B cell (primary cell): ENCODE data around the gene SIK3. TPM values are rescaled to one million over a fixed set of nuclear protein-coding genes. Genes with fewer than 3 reads are reported as not detected.

Experiments used
- ATAC-seq: fragments of 200-7000 bp; cut with Tn5 transposase; one replicate; pipeline ENCODE4 v1.10.0; 2021; ENCODE audit warnings: low read depth, mild to moderate bottlenecking, moderate number of reproducible peaks, moderate library complexity
- CTCF ChIA-PET: fragments of 350-600 bp; sonication (Branson Sonifier 250); formaldehyde crosslinking; loops from one replicate; lab custom pipeline; 2021; ENCODE audit warnings: antibody characterized with exemption, inconsistent platforms; lab: Charles Lee
- POLR2A ChIA-PET: fragments of 350-600 bp; sonication (Branson Sonifier 250); formaldehyde crosslinking; loops from one replicate; lab custom pipeline; 2021; ENCODE audit warnings: antibody characterized with exemption; lab: Charles Lee
- DNase-seq: peaks from one replicate; pipeline ENCODE4 v3.0.0; 2013
- H2AFZ ChIP-seq: 2 replicates; pipeline ENCODE4 v1.6.1; 2012; ENCODE audit warnings: mild to moderate bottlenecking, low read depth, low read length; ENCODE audit not compliant: insufficient read depth, poor library complexity, severe bottlenecking
- H3K27ac ChIP-seq, 2 donors: 1 replicate in 1 of 2; 2 replicates in 1 of 2; pipeline ENCODE4 v1.5.1; 2012 to 2013; ENCODE audit warnings: low read length in 2 of 2, mild to moderate bottlenecking in 2 of 2, moderate library complexity in 1 of 2
- H3K27me3 ChIP-seq, 4 experiments: fragments of 200-600 bp in 1 of 4; sonication (generic) in 1 of 4; replicated peaks in 1 of 4; 1 replicate in 2 of 4; 2 replicates in 2 of 4; pipeline versions ENCODE4 v1.6.1 to v1.7.0; 2013 to 2016; ENCODE audit warnings: low read length in 3 of 4, mild to moderate bottlenecking in 2 of 4, mixed read lengths in 1 of 4, moderate library complexity in 1 of 4; ENCODE audit not compliant: insufficient read depth in 4 of 4, control insufficient read depth in 3 of 4; ENCODE audit errors: control extremely low read depth in 1 of 4
- H3K36me3 ChIP-seq, 2 experiments: replicated peaks in 1 of 2; 1 replicate in 1 of 2; 2 replicates in 1 of 2; pipeline versions ENCODE4 v1.6.1 to v1.7.1; 2013; ENCODE audit warnings: low read length in 1 of 2; ENCODE audit not compliant: insufficient read depth in 2 of 2, control insufficient read depth in 1 of 2; ENCODE audit errors: control extremely low read depth in 1 of 2, extremely low read depth in 1 of 2
- H3K4me1 ChIP-seq, 2 donors: fragments of 200-600 bp in 1 of 2; sonication (generic) in 1 of 2; 1 replicate in 1 of 2; 2 replicates in 1 of 2; pipeline versions ENCODE4 v1.5.1 to v1.6.1; 2013 to 2017; ENCODE audit warnings: low read length in 2 of 2; ENCODE audit not compliant: control insufficient read depth in 2 of 2, insufficient read depth in 2 of 2
- H3K4me2 ChIP-seq: replicated peaks from 2 replicates; pipeline ENCODE3; 2012; ENCODE audit warnings: mild to moderate bottlenecking, low read depth, low read length; ENCODE audit not compliant: poor library complexity, severe bottlenecking
- H3K4me3 ChIP-seq, 5 experiments: fragments of 200-600 bp in 1 of 5; sonication (generic) in 1 of 5; 1 replicate in 3 of 5; 2 replicates in 2 of 5; pipeline versions ENCODE4 v1.5.1 to v1.7.0; 2011 to 2016; ENCODE audit warnings: low read length in 4 of 5, mild to moderate bottlenecking in 4 of 5, low read depth in 2 of 5, control low read depth in 1 of 5, moderate library complexity in 1 of 5; ENCODE audit not compliant: insufficient read depth in 1 of 5; ENCODE audit errors: control extremely low read depth in 1 of 5, extremely low read depth in 1 of 5
- H3K79me2 ChIP-seq: fragments of 200-600 bp; sonication (generic); one replicate; pipeline ENCODE4 v1.6.0; 2016; ENCODE audit warnings: low read length; ENCODE audit not compliant: control insufficient read depth, insufficient read depth
- H3K9ac ChIP-seq: fragments of 200-600 bp; sonication (generic); 2 replicates; pipeline ENCODE4 v1.6.1; 2017; ENCODE audit warnings: mild to moderate bottlenecking, low read length, moderate library complexity
- H3K9me3 ChIP-seq, 3 donors: one replicate each; pipeline versions ENCODE4 v1.6.1 to v1.7.1; 2013; ENCODE audit warnings: low read length in 2 of 3; ENCODE audit not compliant: control insufficient read depth in 2 of 3, insufficient read depth in 1 of 3; ENCODE audit errors: control extremely low read depth in 1 of 3
- H4K20me1 ChIP-seq: 2 replicates; pipeline ENCODE4 v1.6.0; 2012; ENCODE audit warnings: mild to moderate bottlenecking, low read length; ENCODE audit not compliant: insufficient read depth, control insufficient read depth, poor library complexity, severe bottlenecking
- H3K27ac Mint-ChIP-seq: one replicate; pipeline ENCODE4 v1.8.0; 2021; ENCODE audit warnings: mixed read lengths
- H3K27me3 Mint-ChIP-seq: one replicate; pipeline ENCODE4 v1.8.0; 2021; ENCODE audit warnings: mixed read lengths
- H3K4me1 Mint-ChIP-seq: one replicate; pipeline ENCODE4 v1.8.0; 2021; ENCODE audit warnings: mixed read lengths
- H3K4me3 Mint-ChIP-seq: one replicate; pipeline ENCODE4 v1.8.0; 2021; ENCODE audit warnings: mixed read lengths
- H3K9me3 Mint-ChIP-seq: one replicate; pipeline ENCODE4 v1.8.0; 2022; ENCODE audit warnings: mixed read lengths; ENCODE audit not compliant: insufficient read depth
- EZH2 ChIP-seq: IDR thresholded peaks from 2 replicates; pipeline ENCODE4 v1.6.1; 2012; ENCODE audit warnings: borderline replicate concordance, low read depth, mild to moderate bottlenecking, moderate library complexity, low read length; ENCODE audit not compliant: insufficient read depth, poor library complexity, severe bottlenecking
- WGBS: methylation state at CpG from one replicate; pipeline ENCODE4 v1.1.5; 2013; ENCODE audit warnings: missing lambda C conversion rate; ENCODE audit not compliant: insufficient coverage; 5-methylcytosine and 5-hydroxymethylcytosine counted together
- intact Hi-C: fragments of 100-400 bp; cut with micrococcal nuclease; formaldehyde crosslinking; loops from one replicate; pipeline ENCODE4 v1.10.0; 2022
- polyA plus RNA-seq: library from polyadenylated mRNA; depleted of rRNA; stranded (reverse); fragments of >200 nt; gene quantifications from 2 replicates; pipeline ENCODE4 v1.2.3, GENCODE V29; 2012
- total RNA-seq, 2 donors: library from RNA; stranded (reverse); fragments of 120-200 nt in 1 of 2; gene quantifications; 1 replicate in 1 of 2; 2 replicates in 1 of 2; pipeline versions ENCODE4 v1.2.3 to v1.2.4, GENCODE V29; 2013 to 2022
- TF ChIP-seq, protein P1 (sequence below): fragments of 200-600 bp; IDR thresholded peaks from one replicate; pipeline ENCODE4 v1.8.0; 2022; ENCODE audit warnings: antibody characterized with exemption, mild to moderate bottlenecking

Gene SIK3
- total and polyA plus RNA-seq, 2 donors (not counting 1 experiment from before 2014, with no cell fraction given): 36.5 to 180 TPM

DNA sequence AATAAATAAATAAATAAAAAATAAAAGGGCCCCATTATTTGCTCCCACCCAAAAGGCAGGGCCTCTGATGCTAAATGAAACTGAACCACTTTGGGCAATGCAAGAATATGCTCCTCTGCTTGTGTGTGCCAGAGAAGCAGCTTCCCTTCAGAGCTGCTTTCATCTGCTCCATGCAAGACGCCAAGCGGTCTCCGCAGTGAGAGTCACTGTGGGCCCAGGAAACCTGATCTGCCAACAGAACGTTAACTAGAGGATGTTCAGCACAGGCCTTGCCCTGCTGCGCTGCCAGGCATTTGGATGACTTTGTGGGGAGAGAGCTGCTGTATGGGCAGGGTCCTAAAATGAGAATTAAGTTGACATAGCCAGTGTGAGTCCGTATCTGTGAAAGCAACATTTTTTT lies 217.1 kb downstream of the SIK3 start:
- Mint-ChIP-seq H3K27ac (no peak overlapping the region), H3K27me3 (no peaks in the 10 kb centered on the region), H3K4me1 (peaks cover 10% of the 10 kb centered on the region), H3K9me3 (no peaks in the 10 kb centered on the region), H3K4me3 (no peak overlapping the region)
- TF ChIP-seq EZH2: no peak
- TF ChIP-seq, protein P1, sequence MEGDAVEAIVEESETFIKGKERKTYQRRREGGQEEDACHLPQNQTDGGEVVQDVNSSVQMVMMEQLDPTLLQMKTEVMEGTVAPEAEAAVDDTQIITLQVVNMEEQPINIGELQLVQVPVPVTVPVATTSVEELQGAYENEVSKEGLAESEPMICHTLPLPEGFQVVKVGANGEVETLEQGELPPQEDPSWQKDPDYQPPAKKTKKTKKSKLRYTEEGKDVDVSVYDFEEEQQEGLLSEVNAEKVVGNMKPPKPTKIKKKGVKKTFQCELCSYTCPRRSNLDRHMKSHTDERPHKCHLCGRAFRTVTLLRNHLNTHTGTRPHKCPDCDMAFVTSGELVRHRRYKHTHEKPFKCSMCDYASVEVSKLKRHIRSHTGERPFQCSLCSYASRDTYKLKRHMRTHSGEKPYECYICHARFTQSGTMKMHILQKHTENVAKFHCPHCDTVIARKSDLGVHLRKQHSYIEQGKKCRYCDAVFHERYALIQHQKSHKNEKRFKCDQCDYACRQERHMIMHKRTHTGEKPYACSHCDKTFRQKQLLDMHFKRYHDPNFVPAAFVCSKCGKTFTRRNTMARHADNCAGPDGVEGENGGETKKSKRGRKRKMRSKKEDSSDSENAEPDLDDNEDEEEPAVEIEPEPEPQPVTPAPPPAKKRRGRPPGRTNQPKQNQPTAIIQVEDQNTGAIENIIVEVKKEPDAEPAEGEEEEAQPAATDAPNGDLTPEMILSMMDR: no peak
- WGBS: 95% methylated on average over 5 of the region's 6 CpGs
- H2AFZ ChIP-seq: no peak overlapping the region
- H3K9ac ChIP-seq: no peak overlapping the region
- no peaks in the 10 kb centered on the region for H4K20me1 ChIP-seq
- no peak overlapping the region for H3K4me3 ChIP-seq
- no peak for ATAC-seq
- intact Hi-C loops: loop anchor here (2.0 kb wide), 1 partner anchor 218 kb away; the partner anchor contains the start of gene SIK3
- no peak overlapping the region for H3K27ac ChIP-seq
- H3K36me3 ChIP-seq: peaks cover 0 to 5% of the 10 kb centered on the region in 2 experiments
- H3K79me2 ChIP-seq: peaks cover 8% of the 10 kb centered on the region
- no peaks in the 10 kb centered on the region for H3K4me1 ChIP-seq
- no peaks in the 10 kb centered on the region for H3K27me3 ChIP-seq
- CTCF ChIA-PET: interaction anchor here (1.1 to 6.9 kb wide), 11 partner anchors 7 to 344 kb away, joined by 3 to 123 read pairs (median 8); partner anchors contain the start of genes PAFAH1B2 and SIK3
- DNase-seq: no peak
- no peak overlapping the region for H3K4me2 ChIP-seq
- POLR2A ChIA-PET: no interaction called here
- H3K9me3 ChIP-seq: no peaks in the 10 kb centered on the region

DNA sequence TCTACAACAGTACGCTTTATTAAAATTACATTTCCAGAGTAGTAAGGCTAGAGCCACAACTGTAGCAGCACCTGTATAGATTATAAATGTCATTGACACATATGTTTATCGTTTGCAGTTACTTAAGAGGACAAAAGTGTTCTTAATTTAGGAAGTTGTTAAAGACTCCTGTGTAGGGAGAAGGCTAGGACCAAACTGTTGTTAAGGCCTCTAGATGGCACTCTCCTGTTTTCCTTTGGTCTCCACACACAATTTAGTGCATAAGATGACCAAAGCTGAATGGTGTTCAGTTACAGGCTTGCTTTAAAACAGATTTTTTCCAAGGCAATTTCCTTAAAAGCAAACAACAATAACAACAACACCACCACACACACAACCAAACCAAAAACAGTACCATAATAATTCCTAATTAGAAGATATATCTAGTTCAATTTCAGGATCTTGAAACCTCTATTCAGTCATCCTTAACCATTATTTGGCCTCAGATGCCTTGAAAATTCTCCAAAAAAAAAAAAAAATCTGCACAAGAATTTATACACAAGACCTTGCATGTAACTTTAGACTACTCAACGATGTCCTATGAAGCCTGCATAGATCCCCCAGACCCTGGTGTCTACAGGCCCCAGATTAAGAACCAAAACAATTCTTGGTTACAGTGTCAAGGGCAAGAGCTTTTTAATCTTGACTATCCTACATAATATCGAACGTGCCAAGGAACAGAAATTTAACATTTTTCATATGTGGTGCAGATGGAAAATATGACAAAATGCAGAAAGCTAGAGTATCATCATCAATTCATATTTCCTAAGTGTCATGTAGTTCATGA lies 218.2 kb downstream of the SIK3 start:
- H3K9me3 Mint-ChIP-seq: no peaks in the 10 kb centered on the region

More for the DNA sequence above, 218.2 kb downstream of the SIK3 start:
- Histone ChIP-seq H3K4me1 (no peaks in the 10 kb centered on the region), H3K27me3 (no peaks in the 10 kb centered on the region), H4K20me1 (no peaks in the 10 kb centered on the region), H3K27ac (no peak overlapping the region), H2AFZ (no peak overlapping the region), H3K4me2 (no peak overlapping the region), H3K9ac (no peak overlapping the region), H3K4me3 (no peak overlapping the region), H3K9me3 (no peaks in the 10 kb centered on the region), H3K79me2 (peaks cover 8% of the 10 kb centered on the region), H3K36me3 (peaks cover 0 to 15% of the 10 kb centered on the region in 2 experiments)
- DNase-seq (peak; percentile 71), ATAC-seq (peak; percentile 49)
- Mint-ChIP-seq H3K27ac (no peak overlapping the region), H3K27me3 (no peaks in the 10 kb centered on the region), H3K4me3 (no peak overlapping the region), H3K4me1 (peaks cover 10% of the 10 kb centered on the region)
- CTCF ChIA-PET: interaction anchor here (0.6 to 6.9 kb wide), 41 partner anchors 9 to 352 kb away, joined by 3 to 123 read pairs (median 4); partner anchors contain the start of genes APOA5, PAFAH1B2, PCSK7 and RNF214
- 67% methylated on average over 1 of the region's 5 CpGs for WGBS
- TF ChIP-seq, protein P1: peak; percentile 75
- no peak for TF ChIP-seq EZH2
- intact Hi-C loops: loop anchor here (1.0 to 10.0 kb wide), 4 partner anchors 85 to 346 kb away; partner anchors contain the start of genes APOA5 and SIK3
- POLR2A ChIA-PET: interaction anchor here (1.2 kb wide), 1 partner anchor 218 kb away, joined by 3 read pairs; the partner anchor contains the start of gene SIK3
